Keratinocyte (primary cell): ENCODE results near the gene PRKAB2. TPM values are rescaled to one million over a fixed set of nuclear protein-coding genes. Genes with fewer than 3 reads are reported as not detected.

Experiments
- DNase-seq: peaks from one replicate; pipeline ENCODE4 v3.0.0-alpha.2; 2011; ENCODE audit warnings: low read depth, missing footprints, low spot score
- FAIRE-seq: peaks from 2 replicates; lab custom pipeline; 2011; peaks lifted over from hg19 to GRCh38; lab: Jason Lieb, UNC
- H2AFZ ChIP-seq: 2 replicates; pipeline ENCODE4 v1.6.0; 2012; ENCODE audit warnings: low read length, control low read depth, inconsistent platforms; ENCODE audit not compliant: control insufficient read depth
- H3K27ac ChIP-seq: 2 replicates; pipeline ENCODE4 v1.5.1; 2011; ENCODE audit warnings: low read length; ENCODE audit not compliant: control insufficient read depth, insufficient read depth
- H3K27me3 ChIP-seq: 3 replicates; pipeline ENCODE4 v1.6.0; 2011; ENCODE audit warnings: low read length; ENCODE audit not compliant: control insufficient read depth, insufficient read depth; ENCODE audit errors: extremely low read depth
- H3K36me3 ChIP-seq, 2 experiments: 2 replicates in 1 of 2; 3 replicates in 1 of 2; pipeline ENCODE4 v1.5.1; 2011; ENCODE audit warnings: low read length in 2 of 2, mild to moderate bottlenecking in 1 of 2; ENCODE audit not compliant: control insufficient read depth in 2 of 2, insufficient read depth in 2 of 2; ENCODE audit errors: extremely low read depth in 1 of 2
- H3K4me1 ChIP-seq: 3 replicates; pipeline ENCODE4 v1.5.1; 2011; ENCODE audit warnings: low read length; ENCODE audit not compliant: control insufficient read depth, insufficient read depth; ENCODE audit errors: extremely low read depth
- H3K4me2 ChIP-seq: 3 replicates; pipeline ENCODE4 v1.6.0; 2011; ENCODE audit warnings: low read depth, low read length; ENCODE audit not compliant: control insufficient read depth, insufficient read depth; ENCODE audit errors: extremely low read depth
- H3K4me3 ChIP-seq, 3 experiments: fragments of 200-600 bp in 1 of 3; sonication (generic) in 1 of 3; 2 replicates in 2 of 3; 3 replicates in 1 of 3; pipeline ENCODE4 v1.5.1; 2011 to 2016; ENCODE audit warnings: low read length in 3 of 3, mild to moderate bottlenecking in 3 of 3, control low read depth in 2 of 3, inconsistent platforms in 1 of 3, low read depth in 1 of 3, mixed read lengths in 1 of 3, mixed run types in 1 of 3, moderate library complexity in 1 of 3; ENCODE audit not compliant: control insufficient read depth in 2 of 3, insufficient read depth in 2 of 3; ENCODE audit errors: extremely low read depth in 1 of 3
- H3K79me2 ChIP-seq: 2 replicates; pipeline ENCODE4 v1.6.0; 2012; ENCODE audit warnings: low read length; ENCODE audit not compliant: control insufficient read depth, insufficient read depth
- H3K9ac ChIP-seq: 3 replicates; pipeline ENCODE4 v1.6.0; 2011; ENCODE audit warnings: low read length; ENCODE audit not compliant: control insufficient read depth, insufficient read depth; ENCODE audit errors: extremely low read depth
- H3K9me1 ChIP-seq: 3 replicates; pipeline ENCODE4 v1.6.0; 2011; ENCODE audit warnings: low read length; ENCODE audit not compliant: control insufficient read depth, insufficient read depth; ENCODE audit errors: extremely low read depth
- H3K9me3 ChIP-seq: 2 replicates; pipeline ENCODE4 v1.5.1; 2012; ENCODE audit warnings: low read depth, low read length; ENCODE audit not compliant: control insufficient read depth
- H4K20me1 ChIP-seq: 3 replicates; pipeline ENCODE4 v1.6.0; 2011; ENCODE audit warnings: low read length; ENCODE audit not compliant: control insufficient read depth, insufficient read depth; ENCODE audit errors: extremely low read depth
- EZH2 ChIP-seq: IDR thresholded peaks from one replicate; pipeline ENCODE4 v1.6.1; 2012; ENCODE audit warnings: inconsistent platforms, mild to moderate bottlenecking, low read length, moderate library complexity
- dilution Hi-C: fragments of 300-500 bp; cut with MboI; formaldehyde crosslinking; loops from one replicate; pipeline ENCODE4 v1.7.0; 2020; ENCODE audit warnings: low sequenced_read_pairs; ENCODE audit not compliant: extremely low pct_ligation_motif_present
- polyA plus RNA-seq, 5 experiments: library from polyadenylated mRNA; depleted of rRNA in 3 of 5; stranded (reverse) in 3 of 5; stranded (forward) in 1 of 5; unstranded in 1 of 5; fragments of >200 nt; gene quantifications; 1 replicate in 1 of 5; 2 replicates in 3 of 5; 3 replicates in 1 of 5; pipeline versions ENCODE4 v1.2.1 to v1.2.3, GENCODE V29; 2011 to 2012; ENCODE audit warnings: missing spikeins in 2 of 5, low read depth in 1 of 5, low replicate concordance in 1 of 5
- TF ChIP-seq, protein P1 (sequence below), 3 experiments: IDR thresholded peaks in 1 of 3; conservative IDR thresholded peaks in 1 of 3; optimal IDR thresholded peaks in 1 of 3; 2 replicates in 2 of 3; 3 replicates in 1 of 3; pipeline versions ENCODE3 to v1.5.1; 2011; ENCODE audit warnings: low read length in 3 of 3, mild to moderate bottlenecking in 3 of 3, moderate library complexity in 2 of 3, control low read depth in 1 of 3, inconsistent platforms in 1 of 3; ENCODE audit not compliant: insufficient read depth in 2 of 3; ENCODE audit errors: extremely low read depth in 1 of 3

Gene PRKAB2
- polyA plus RNA-seq, 1 donor (not counting 4 experiments of a cell fraction or from before 2014, with no cell fraction given) = 39.9 TPM

DNA sequence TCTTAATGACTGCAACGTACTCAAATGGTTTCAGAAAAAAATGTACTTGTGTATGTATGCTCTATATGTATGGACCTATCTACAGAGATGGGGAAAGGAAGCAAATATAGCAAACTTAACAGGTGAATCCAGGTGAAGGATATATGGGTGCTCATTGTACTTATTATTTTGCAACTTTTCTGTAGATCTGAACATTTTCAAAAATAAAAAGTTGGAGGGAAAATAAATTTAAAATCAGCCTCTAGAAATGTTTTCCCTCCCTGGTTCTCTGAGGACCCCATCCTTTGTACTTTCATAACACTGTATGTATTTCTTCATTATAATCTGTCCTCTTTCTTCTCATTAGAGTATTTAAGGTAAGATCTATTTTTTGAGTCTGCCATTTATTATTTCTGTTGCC is 34.9 kb upstream of the PRKAB2 start:
- dilution Hi-C loops = no loop called here
- no peak overlapping the region for H3K9ac ChIP-seq
- FAIRE-seq = no peak

DNA sequence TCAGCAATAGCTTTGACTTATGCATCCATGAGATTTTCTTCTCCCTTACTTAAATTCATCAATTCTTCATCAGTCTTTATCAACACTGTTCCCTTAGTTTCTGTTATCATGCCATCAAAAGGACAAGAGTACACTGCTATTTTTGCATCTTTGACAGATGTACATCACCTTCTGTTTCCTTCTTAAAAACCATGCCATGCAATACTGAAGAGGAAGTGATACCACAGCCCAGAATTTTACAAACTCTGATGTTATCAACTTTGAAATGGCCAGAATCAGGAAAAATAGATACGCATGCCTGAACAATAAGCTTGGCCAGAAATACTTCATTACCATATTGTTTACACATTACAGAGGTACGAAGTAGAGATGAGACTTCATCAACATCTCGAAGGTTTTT is 31.8 kb upstream of the PRKAB2 start:
- H3K27ac ChIP-seq = no peak overlapping the region
- H3K79me2 ChIP-seq = no peaks in the 10 kb centered on the region
- H3K4me1 ChIP-seq = no peaks in the 10 kb centered on the region
- H2AFZ ChIP-seq = no peak overlapping the region
- no peaks in the 10 kb centered on the region for H3K9me1 ChIP-seq
- H3K4me3 ChIP-seq = no peak overlapping the region
- no peaks in the 10 kb centered on the region for H3K27me3 ChIP-seq
- FAIRE-seq (no peak), DNase-seq (no peak)
- H3K4me2 ChIP-seq = no peak overlapping the region
- no peaks in the 10 kb centered on the region for H3K36me3 ChIP-seq
- H4K20me1 ChIP-seq = no peaks in the 10 kb centered on the region
- TF ChIP-seq EZH2 = no peak
- TF ChIP-seq, protein P1, sequence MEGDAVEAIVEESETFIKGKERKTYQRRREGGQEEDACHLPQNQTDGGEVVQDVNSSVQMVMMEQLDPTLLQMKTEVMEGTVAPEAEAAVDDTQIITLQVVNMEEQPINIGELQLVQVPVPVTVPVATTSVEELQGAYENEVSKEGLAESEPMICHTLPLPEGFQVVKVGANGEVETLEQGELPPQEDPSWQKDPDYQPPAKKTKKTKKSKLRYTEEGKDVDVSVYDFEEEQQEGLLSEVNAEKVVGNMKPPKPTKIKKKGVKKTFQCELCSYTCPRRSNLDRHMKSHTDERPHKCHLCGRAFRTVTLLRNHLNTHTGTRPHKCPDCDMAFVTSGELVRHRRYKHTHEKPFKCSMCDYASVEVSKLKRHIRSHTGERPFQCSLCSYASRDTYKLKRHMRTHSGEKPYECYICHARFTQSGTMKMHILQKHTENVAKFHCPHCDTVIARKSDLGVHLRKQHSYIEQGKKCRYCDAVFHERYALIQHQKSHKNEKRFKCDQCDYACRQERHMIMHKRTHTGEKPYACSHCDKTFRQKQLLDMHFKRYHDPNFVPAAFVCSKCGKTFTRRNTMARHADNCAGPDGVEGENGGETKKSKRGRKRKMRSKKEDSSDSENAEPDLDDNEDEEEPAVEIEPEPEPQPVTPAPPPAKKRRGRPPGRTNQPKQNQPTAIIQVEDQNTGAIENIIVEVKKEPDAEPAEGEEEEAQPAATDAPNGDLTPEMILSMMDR (optimal IDR thresholded peaks at IDR 0.05 in 1 of 3, IDR thresholded peaks at IDR 0.05 in 1 of 3, conservative IDR thresholded peaks at IDR 0.05 in 1 of 3; ENCODE audit: extremely low read depth in 1 of 3, insufficient read depth in 2 of 3, low read length in 3 of 3) = no peak
- H3K9me3 ChIP-seq = no peaks in the 10 kb centered on the region
- dilution Hi-C loops = no loop called here
- no peak overlapping the region for H3K9ac ChIP-seq

More for the DNA sequence above, 34.9 kb upstream of the PRKAB2 start:
- no peaks in the 10 kb centered on the region for H3K27me3 ChIP-seq
- H3K9me1 ChIP-seq = no peaks in the 10 kb centered on the region
- no peaks in the 10 kb centered on the region for H4K20me1 ChIP-seq
- no peaks in the 10 kb centered on the region for H3K36me3 ChIP-seq
- no peak overlapping the region for H3K4me3 ChIP-seq
- no peak overlapping the region for H3K27ac ChIP-seq
- no peak overlapping the region for H3K4me2 ChIP-seq
- H3K4me1 ChIP-seq = no peaks in the 10 kb centered on the region
- no peak for DNase-seq
- H3K79me2 ChIP-seq = no peaks in the 10 kb centered on the region
- no peak overlapping the region for H2AFZ ChIP-seq
- TF ChIP-seq, protein P1 (optimal IDR thresholded peaks at IDR 0.05 in 1 of 3, IDR thresholded peaks at IDR 0.05 in 1 of 3, conservative IDR thresholded peaks at IDR 0.05 in 1 of 3; ENCODE audit: extremely low read depth in 1 of 3, insufficient read depth in 2 of 3, low read length in 3 of 3) = no peak
- TF ChIP-seq EZH2 = no peak
- H3K9me3 ChIP-seq = no peaks in the 10 kb centered on the region
